Stomach (tissue), 9 donors: ENCODE data around the gene ITSN2. TPM values are rescaled to one million over a fixed set of nuclear protein-coding genes. Genes with fewer than 3 reads are reported as not detected.
A peak's percentile ranks its signal among the peaks of the same experiment; 100 is the strongest.

Source experiments
- DNase-seq, 2 donors: peaks; one replicate each; pipeline versions ENCODE4 v3.0.0 to v3.0.0-alpha.2; 2013 to 2019
- H3K27ac ChIP-seq, 5 donors: fragments of 200-600 bp in 4 of 5; sonication (generic) in 4 of 5; one replicate each; pipeline ENCODE4 v1.5.1; 2013 to 2019; ENCODE audit warnings: mild to moderate bottlenecking in 1 of 5, moderate library complexity in 1 of 5
- H3K27me3 ChIP-seq, 3 donors: fragments of 200-600 bp; sonication (generic); one replicate each; pipeline ENCODE4 v1.5.1; 2017 to 2019; ENCODE audit warnings: mixed run types in 1 of 3
- H3K36me3 ChIP-seq, 4 donors: fragments of 200-600 bp; sonication (generic); 1 replicate in 3 of 4; 2 replicates in 1 of 4; pipeline ENCODE4 v1.5.1; 2016 to 2019
- H3K4me1 ChIP-seq, 4 donors: fragments of 200-600 bp; sonication (generic); one replicate each; pipeline ENCODE4 v1.5.1; 2016 to 2019
- H3K4me3 ChIP-seq, 4 donors: fragments of 200-600 bp; sonication (generic) in 3 of 4; one replicate each; pipeline ENCODE4 v1.5.1; 2016 to 2019; ENCODE audit warnings: mild to moderate bottlenecking in 1 of 4
- H3K9me3 ChIP-seq, 4 donors: fragments of 200-600 bp; sonication (generic); one replicate each; pipeline ENCODE4 v1.5.1; 2016 to 2019
- CTCF ChIP-seq, 7 experiments: fragments of 450-650 bp in 4 of 7; fragments of 200-600 bp in 3 of 7; sonication (generic) in 3 of 7; IDR thresholded peaks; one replicate each; pipeline ENCODE4 v1.5.1; 2016 to 2019; ENCODE audit warnings: antibody characterized with exemption in 7 of 7, control low read depth in 2 of 7, mild to moderate bottlenecking in 1 of 7
- EP300 ChIP-seq: sonication (generic); formaldehyde crosslinking; IDR thresholded peaks from one replicate; pipeline ENCODE4 v1.6.1; 2017; ENCODE audit warnings: antibody characterized with exemption
- POLR2A ChIP-seq, 4 donors: fragments of 450-650 bp; IDR thresholded peaks; one replicate each; pipeline ENCODE4 v1.6.1; 2016; ENCODE audit warnings: antibody characterized with exemption in 4 of 4, control low read depth in 2 of 4, mild to moderate bottlenecking in 1 of 4, moderate library complexity in 1 of 4
- POLR2AphosphoS5 ChIP-seq, 3 donors: sonication (generic); formaldehyde crosslinking; IDR thresholded peaks; one replicate each; pipeline ENCODE4 v1.6.1; 2016; ENCODE audit warnings: antibody characterized with exemption in 3 of 3
- WGBS, 5 donors: extraction: QIAGEN DNeasy Blood & Tissue Kit in 3 of 5; methylation state at CpG; one replicate each; pipeline versions ENCODE4 v1.1.5 to v1.1.7; 2013 to 2018; 5-methylcytosine and 5-hydroxymethylcytosine counted together
- intact Hi-C: fragments of 100-400 bp; cut with DNase I; formaldehyde crosslinking; loops from one replicate; pipeline ENCODE4 v1.15.1; 2023; ENCODE audit warnings: low total_unique reads
- polyA plus RNA-seq, 3 donors: library from polyadenylated mRNA; stranded (reverse); fragments of 200-250 nt; gene quantifications; one replicate each; pipeline ENCODE4 v1.2.3, GENCODE V29; 2013
- total RNA-seq, 5 donors: library from RNA; depleted of rRNA; stranded (reverse); fragments of >200 nt; gene quantifications; one replicate each; pipeline versions ENCODE4 v1.1.0 to v1.2.3, GENCODE V29; 2014 to 2016
- donor health status: healthy with polysubstance abuse.
- donor health status: Bipolar disorder and iron deficiency.
- donor health status: healthy.

Gene ITSN2
- total and polyA plus RNA-seq, 8 donors, result 14.6 to 216 (median 44.9) TPM

- H3K4me1 ChIP-seq, result peaks cover 11 to 81% (median 51%) of the 10 kb centered on the region in 4 donors
- no peaks in the 10 kb centered on the region for H3K36me3 ChIP-seq
- no peak for DNase-seq
- 62 to 71% (median 65%) methylated on average over 8 to 9 of the region's 9 CpGs for WGBS, 5 donors
- no peak overlapping the region for H3K27ac ChIP-seq
- no peak overlapping the region for H3K4me3 ChIP-seq
- intact Hi-C loops, result no loop called here
- TF ChIP-seq EP300 (no peak), CTCF (IDR thresholded peaks at IDR 0.05) (no peak)
- H3K9me3 ChIP-seq, result no peaks in the 10 kb centered on the region
- H3K27me3 ChIP-seq, result no peaks in the 10 kb centered on the region
Measured at GRCh38 chr2:24334245-24334633, 26.1 kb downstream of the ITSN2 start.

DNA sequence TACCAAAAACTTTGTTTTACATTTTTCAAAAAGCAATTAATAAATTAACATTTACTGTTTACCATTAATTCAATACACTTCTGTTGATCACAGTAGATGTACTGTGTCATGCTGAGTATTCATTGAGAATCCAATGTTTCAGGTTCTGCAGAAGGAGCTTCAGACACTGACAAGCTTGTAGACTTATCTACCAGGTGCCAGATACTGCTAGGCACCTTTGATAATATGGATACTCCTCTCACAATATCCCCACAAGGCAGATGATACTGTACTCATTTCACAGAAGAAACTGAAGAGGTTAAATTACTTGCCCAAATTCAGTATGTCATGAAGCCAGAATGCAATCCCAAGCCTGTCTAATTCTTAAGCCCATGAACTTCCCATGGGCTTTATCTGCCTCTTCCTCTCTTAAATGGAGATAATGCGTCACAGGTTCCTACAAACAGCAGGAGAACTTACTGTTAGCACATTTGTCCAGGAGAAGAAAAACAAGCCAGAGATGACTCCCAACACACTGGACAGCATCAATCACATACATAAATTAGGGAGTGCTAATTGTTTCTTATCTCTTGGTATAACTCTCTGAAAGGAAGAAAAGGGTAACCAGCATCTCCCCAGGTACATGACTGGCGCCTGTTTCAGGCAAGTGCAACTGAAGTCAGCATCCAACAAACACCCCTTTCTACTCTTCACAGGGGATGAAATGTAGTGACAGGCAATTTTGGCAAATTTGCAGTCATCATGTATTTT lies 27.4 kb downstream of the ITSN2 start:
- 75 to 93% (median 87%) methylated on average over 2 of the region's 2 CpGs for WGBS, 5 donors
- intact Hi-C loops, result no loop called here

GRCh38 chr2:24330161-24330560 lies 30.2 kb downstream of the ITSN2 start:
- 79 to 85% (median 82%) methylated on average over 11 of the region's 11 CpGs for WGBS, 5 donors
- TF ChIP-seq CTCF (IDR thresholded peaks at IDR 0.05), result no peak
- no peak for TF ChIP-seq POLR2A (IDR thresholded peaks at IDR 0.05)
- TF ChIP-seq EP300, result no peak
- no peak for TF ChIP-seq POLR2AphosphoS5 (IDR thresholded peaks at IDR 0.05)
- no peaks in the 10 kb centered on the region for H3K27me3 ChIP-seq
- intact Hi-C loops, result no loop called here
- H3K4me1 ChIP-seq, result peaks cover 11 to 80% (median 48%) of the 10 kb centered on the region in 4 donors
- no peak overlapping the region for H3K4me3 ChIP-seq
- H3K9me3 ChIP-seq, result no peaks in the 10 kb centered on the region
- H3K36me3 ChIP-seq, result no peaks in the 10 kb centered on the region
- H3K27ac ChIP-seq, result no peak overlapping the region
- no peak for DNase-seq

More for the DNA sequence above, 27.4 kb downstream of the ITSN2 start:
- TF ChIP-seq EP300 (no peak), POLR2AphosphoS5 (IDR thresholded peaks at IDR 0.05) (no peak), POLR2A (IDR thresholded peaks at IDR 0.05) (no peak), CTCF (IDR thresholded peaks at IDR 0.05) (no peak)
- H3K27ac ChIP-seq, result no peak overlapping the region
- no peaks in the 10 kb centered on the region for H3K9me3 ChIP-seq
- H3K4me1 ChIP-seq, result peaks cover 11 to 81% (median 47%) of the 10 kb centered on the region in 4 donors
- no peak overlapping the region for H3K4me3 ChIP-seq
- no peak for DNase-seq
- no peaks in the 10 kb centered on the region for H3K36me3 ChIP-seq
- no peaks in the 10 kb centered on the region for H3K27me3 ChIP-seq

- H3K9me3 ChIP-seq, result no peaks in the 10 kb centered on the region
- DNase-seq, result peak in 1 of 2 donors; percentile 23
- peaks cover 11 to 80% (median 48%) of the 10 kb centered on the region in 4 donors for H3K4me1 ChIP-seq
- H3K27ac ChIP-seq, result no peak overlapping the region
- intact Hi-C loops, result no loop called here
- no peak overlapping the region for H3K4me3 ChIP-seq
- H3K36me3 ChIP-seq, result no peaks in the 10 kb centered on the region
- no peaks in the 10 kb centered on the region for H3K27me3 ChIP-seq
- 3 to 15% (median 8%) methylated on average over 2 of the region's 2 CpGs for WGBS, 5 donors
- TF ChIP-seq CTCF (IDR thresholded peaks at IDR 0.05) (no peak), EP300 (no peak)
Measured at GRCh38 chr2:24329700-24330099, 30.6 kb downstream of the ITSN2 start.
